Tibial artery (tissue), 4 donors: Measurements from ENCODE around the gene ANKRD13A.

Experiments
- DNase-seq, 2 donors: peaks; one replicate each; pipeline ENCODE4 v3.0.0-alpha.2; 2019
- H3K27ac ChIP-seq, 2 donors: fragments of 200-600 bp; sonication (generic) in 1 of 2; 1 replicate in 1 of 2; 2 replicates in 1 of 2; pipeline ENCODE4 v1.5.1; 2018 to 2019; ENCODE audit warnings: mild to moderate bottlenecking in 1 of 2
- H3K27me3 ChIP-seq, 2 donors: fragments of 200-600 bp; sonication (generic) in 1 of 2; one replicate each; pipeline versions ENCODE4 v1.5.1 to v1.6.0; 2016 to 2019
- H3K36me3 ChIP-seq, 3 donors: fragments of 200-600 bp; sonication (generic) in 2 of 3; one replicate each; pipeline ENCODE4 v1.5.1; 2016 to 2019; ENCODE audit warnings: mild to moderate bottlenecking in 2 of 3
- H3K4me1 ChIP-seq, 4 donors: fragments of 200-600 bp; sonication (generic) in 2 of 4; 1 replicate in 3 of 4; 2 replicates in 1 of 4; pipeline ENCODE4 v1.5.1; 2016 to 2019
- H3K4me3 ChIP-seq, 2 donors: fragments of 200-600 bp; sonication (generic) in 1 of 2; 1 replicate in 1 of 2; 2 replicates in 1 of 2; pipeline ENCODE4 v1.5.1; 2018 to 2019; ENCODE audit warnings: mild to moderate bottlenecking in 2 of 2
- H3K9me3 ChIP-seq, 3 donors: fragments of 200-600 bp; sonication (generic) in 1 of 3; one replicate each; pipeline ENCODE4 v1.5.1; 2016 to 2019
- CTCF ChIP-seq, 2 experiments: fragments of 200-600 bp in 1 of 2; fragments of 450-650 bp in 1 of 2; IDR thresholded peaks; one replicate each; pipeline ENCODE4 v1.5.1; 2017 to 2019; ENCODE audit warnings: antibody characterized with exemption in 2 of 2, mild to moderate bottlenecking in 1 of 2, moderate library complexity in 1 of 2
- intact Hi-C: fragments of 100-400 bp; cut with DNase I; formaldehyde crosslinking; loops from one replicate; pipeline ENCODE4 v1.15.0; 2023; ENCODE audit warnings: low total_unique reads

Gene ANKRD13A

GRCh38 chr12:110038741-110039084 lies 39.5 kb downstream of the ANKRD13A start:
- no peaks in the 10 kb centered on the region for H3K9me3 ChIP-seq
- H3K27ac ChIP-seq, result peak overlapping the region; percentile 3 to 60
- peaks cover 0 to 31% (median 14%) of the 10 kb centered on the region in 4 donors for H3K4me1 ChIP-seq
- H3K27me3 ChIP-seq, result no peaks in the 10 kb centered on the region
- DNase-seq, result no peak
- no peak overlapping the region for H3K4me3 ChIP-seq
- intact Hi-C loops, result no loop called here
- no peak for TF ChIP-seq CTCF (IDR thresholded peaks at IDR 0.05)
- peaks cover 19 to 62% (median 49%) of the 10 kb centered on the region in 3 donors for H3K36me3 ChIP-seq

- no peak for DNase-seq
- Histone ChIP-seq H3K27me3 (no peaks in the 10 kb centered on the region), H3K4me1 (peaks cover 0 to 31% (median 14%) of the 10 kb centered on the region in 4 donors), H3K9me3 (no peaks in the 10 kb centered on the region), H3K27ac (peak overlapping the region; percentile 15 to 60), H3K36me3 (peaks cover 19 to 57% (median 43%) of the 10 kb centered on the region in 3 donors), H3K4me3 (no peak overlapping the region)
- no peak for TF ChIP-seq CTCF (IDR thresholded peaks at IDR 0.05)
- intact Hi-C loops, result no loop called here
Observed at GRCh38 chr12:110039085-110039807, 40.0 kb downstream of the ANKRD13A start.

GRCh38 chr12:110042264-110042663 lies 43.0 kb downstream of the ANKRD13A start:
- no peaks in the 10 kb centered on the region for H3K27me3 ChIP-seq
- no peak for DNase-seq
- H3K36me3 ChIP-seq, result peaks cover 12 to 28% (median 21%) of the 10 kb centered on the region in 3 donors
- no peak overlapping the region for H3K27ac ChIP-seq
- no peak overlapping the region for H3K4me3 ChIP-seq
- H3K4me1 ChIP-seq, result peaks cover 4 to 44% (median 22%) of the 10 kb centered on the region in 4 donors
- no peak for TF ChIP-seq CTCF (IDR thresholded peaks at IDR 0.05)
- H3K9me3 ChIP-seq, result no peaks in the 10 kb centered on the region
- intact Hi-C loops, result no loop called here

- Histone ChIP-seq H3K27me3 (no peaks in the 10 kb centered on the region), H3K4me3 (no peak overlapping the region), H3K27ac (no peak overlapping the region), H3K9me3 (no peaks in the 10 kb centered on the region), H3K36me3 (peaks cover 8 to 9% (median 9%) of the 10 kb centered on the region in 3 donors), H3K4me1 (peaks cover 5 to 32% (median 17%) of the 10 kb centered on the region in 4 donors)
- TF ChIP-seq CTCF (IDR thresholded peaks at IDR 0.05), result no peak
- no peak for DNase-seq
- intact Hi-C loops, result no loop called here
Observed at GRCh38 chr12:110046451-110047187, 47.4 kb downstream of the ANKRD13A start.

GRCh38 chr12:110047297-110047940 lies 48.2 kb downstream of the ANKRD13A start:
- no peak for DNase-seq
- no peak for TF ChIP-seq CTCF (IDR thresholded peaks at IDR 0.05)
- Histone ChIP-seq H3K4me3 (peak overlapping the region; percentile 63 to 84), H3K27ac (peak overlapping the region; percentile 55 to 71), H3K4me1 (peaks cover 5 to 32% (median 17%) of the 10 kb centered on the region in 4 donors), H3K36me3 (peaks cover 0 to 1% (median 1%) of the 10 kb centered on the region in 3 donors), H3K9me3 (no peaks in the 10 kb centered on the region), H3K27me3 (no peaks in the 10 kb centered on the region)
- intact Hi-C loops, result no loop called here
